GM19455 (cell line): Measurements from ENCODE around the gene IKZF4.
A peak's percentile ranks its signal among the peaks of the same experiment; 100 is the strongest.
"Not testable (repeated sequence)": the region's sequence is repeated elsewhere in the genome, so short reads cannot be mapped to it uniquely, and the experiment has no call there.

Experiments
- ATAC-seq: cut with Tn5 transposase; IDR thresholded peaks from one replicate; pipeline ENCODE4 v1.9.1; 2021; ENCODE audit not compliant: unreplicated experiment

IKZF4 gene

DNA sequence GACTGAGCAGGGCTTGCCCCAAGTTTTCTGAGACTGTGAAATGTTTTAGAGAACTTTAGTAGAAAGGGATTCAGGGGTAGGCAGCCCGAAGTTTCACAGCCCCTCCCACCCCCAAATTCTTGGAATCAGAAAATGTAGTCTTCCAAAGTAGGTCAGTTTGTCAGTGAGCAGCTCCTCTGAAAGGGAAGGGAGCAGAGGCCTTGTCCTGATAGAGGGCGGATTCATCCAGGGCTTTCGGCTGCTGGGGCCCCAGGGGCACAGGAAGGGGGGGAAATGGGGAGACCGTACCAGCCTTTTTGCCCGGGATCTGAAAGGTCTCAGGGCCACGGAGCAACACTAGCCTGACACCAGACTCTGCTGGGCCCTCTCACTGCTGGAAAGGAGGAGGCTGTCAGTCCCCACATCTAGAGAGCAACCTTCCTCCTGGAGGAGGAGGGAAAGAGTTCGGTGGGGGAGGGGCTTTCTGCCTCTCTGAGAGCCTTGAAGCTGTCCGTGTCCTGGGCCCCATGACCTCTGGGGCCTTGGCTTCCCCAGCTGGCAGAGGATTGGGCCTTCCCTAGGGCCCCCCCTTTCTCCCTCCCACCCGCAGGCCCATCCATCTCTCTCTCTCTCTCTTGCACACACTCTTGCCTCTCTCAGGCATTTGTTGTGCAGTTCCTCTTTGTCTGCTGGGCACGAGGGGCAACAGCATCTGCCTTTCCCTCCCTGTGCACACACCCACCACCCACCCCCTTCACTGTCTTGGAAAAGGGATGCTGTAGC, at the start of gene IKZF4:
TSS of gene IKZF4 (plus strand) at position 621 of the 762 bp plus-strand sequence. CDS start 451 bp downstream, outside the sequence.
- no peak for ATAC-seq

DNA sequence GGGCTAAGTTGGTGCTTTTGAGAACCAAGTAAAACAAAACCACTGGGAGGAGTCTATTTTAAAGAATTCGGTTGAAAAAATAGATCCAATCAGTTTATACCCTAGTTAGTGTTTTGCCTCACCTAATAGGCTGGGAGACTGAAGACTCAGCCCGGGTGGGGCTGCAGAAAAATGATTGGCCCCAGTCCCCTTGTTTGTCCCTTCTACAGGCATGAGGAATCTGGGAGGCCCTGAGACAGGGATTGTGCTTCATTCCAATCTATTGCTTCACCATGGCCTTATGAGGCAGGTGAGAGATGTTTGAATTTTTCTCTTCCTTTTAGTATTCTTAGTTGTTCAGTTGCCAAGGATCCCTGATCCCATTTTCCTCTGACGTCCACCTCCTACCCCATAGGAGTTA, 48.8 kb upstream of the IKZF4 start:
- ATAC-seq, result no peak

DNA sequence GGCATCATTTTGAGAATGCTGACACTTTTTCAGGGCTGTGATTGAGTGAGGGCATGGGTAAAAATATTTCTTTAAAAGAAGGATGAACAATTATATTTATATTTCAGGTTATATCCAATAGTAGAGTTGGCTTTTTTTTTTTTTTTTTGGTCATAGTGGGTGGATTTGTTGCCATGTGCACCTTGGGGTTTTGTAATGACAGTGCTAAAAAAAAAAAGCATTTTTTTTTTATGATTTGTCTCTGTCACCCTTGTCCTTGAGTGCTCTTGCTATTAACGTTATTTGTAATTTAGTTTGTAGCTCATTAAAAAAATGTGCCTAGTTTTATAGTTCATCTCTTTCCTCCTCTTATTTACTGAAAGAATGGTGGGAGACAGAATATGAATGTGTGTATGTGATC, 48.4 kb upstream of the IKZF4 start:
- ATAC-seq, result no peak

DNA sequence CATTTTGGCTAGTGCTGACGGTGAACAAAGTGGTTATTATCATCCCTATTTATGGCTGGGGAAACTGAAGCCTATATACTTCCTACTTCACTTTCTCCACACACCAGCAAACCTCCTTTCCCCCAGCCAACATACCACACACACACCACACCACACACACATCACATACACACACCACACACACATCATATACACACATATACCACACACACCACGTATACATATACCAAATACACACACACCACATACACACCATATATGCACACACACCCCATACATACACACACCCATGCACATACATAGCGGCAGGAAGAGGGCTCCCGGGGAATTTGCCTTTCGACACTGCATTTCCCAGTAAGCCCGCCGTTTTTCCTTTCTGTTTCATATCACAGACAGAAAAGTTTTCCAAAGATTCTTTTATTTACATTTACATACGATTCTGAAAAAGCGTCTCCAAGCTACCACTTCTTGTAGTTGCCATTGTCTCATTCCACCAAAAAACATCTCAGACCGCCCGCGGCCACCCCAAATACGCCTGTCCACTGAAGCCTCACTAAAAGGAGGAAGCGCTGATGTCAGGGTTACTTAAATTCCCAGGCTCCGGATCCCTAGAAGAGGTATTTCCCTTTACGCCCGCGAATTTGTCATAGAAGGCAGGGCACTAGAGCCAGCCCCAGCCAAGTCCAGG, 47.8 kb upstream of the IKZF4 start:
- no peak for ATAC-seq

DNA sequence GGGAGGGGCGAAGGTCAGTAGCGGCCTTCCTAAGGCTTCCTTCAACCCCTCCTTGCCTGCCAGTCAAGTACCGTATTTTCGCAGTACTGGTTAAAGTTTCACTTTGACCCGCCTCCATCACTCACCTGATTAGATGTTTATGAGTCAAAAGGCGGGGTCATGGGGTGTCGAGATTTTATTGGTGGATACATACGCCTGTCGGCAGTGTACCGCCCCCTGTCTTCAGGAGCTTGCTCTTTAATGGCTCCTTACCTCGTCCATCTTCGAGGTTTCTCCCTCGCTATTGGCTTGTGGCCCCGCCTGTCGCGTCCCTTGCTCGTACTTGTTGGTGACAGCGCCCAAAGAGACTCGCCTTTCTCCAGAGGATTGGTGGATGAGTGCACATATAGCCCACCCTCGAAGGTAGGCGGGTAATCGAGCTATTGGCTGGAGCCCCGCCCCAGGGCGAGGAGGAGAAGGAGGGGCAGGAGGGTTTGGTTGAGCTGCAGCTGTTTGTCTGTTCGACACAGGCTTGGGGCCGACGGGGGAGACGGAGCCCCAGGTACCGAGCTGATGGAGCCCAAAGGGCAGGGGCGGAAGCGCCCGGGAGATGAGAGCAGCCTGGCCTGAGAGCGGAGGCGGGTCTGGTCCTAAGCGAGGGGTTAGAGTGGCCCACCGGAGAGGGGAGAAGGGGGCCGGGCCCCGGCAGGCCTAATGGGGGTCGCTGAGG, 47.1 kb upstream of the IKZF4 start, which contains the start of gene RAB5B:
TSS of gene RAB5B (plus strand) at position 480 of the 709 bp plus-strand sequence. CDS start 12,883 bp downstream, outside the sequence.
- ATAC-seq, result peak; percentile 96

DNA sequence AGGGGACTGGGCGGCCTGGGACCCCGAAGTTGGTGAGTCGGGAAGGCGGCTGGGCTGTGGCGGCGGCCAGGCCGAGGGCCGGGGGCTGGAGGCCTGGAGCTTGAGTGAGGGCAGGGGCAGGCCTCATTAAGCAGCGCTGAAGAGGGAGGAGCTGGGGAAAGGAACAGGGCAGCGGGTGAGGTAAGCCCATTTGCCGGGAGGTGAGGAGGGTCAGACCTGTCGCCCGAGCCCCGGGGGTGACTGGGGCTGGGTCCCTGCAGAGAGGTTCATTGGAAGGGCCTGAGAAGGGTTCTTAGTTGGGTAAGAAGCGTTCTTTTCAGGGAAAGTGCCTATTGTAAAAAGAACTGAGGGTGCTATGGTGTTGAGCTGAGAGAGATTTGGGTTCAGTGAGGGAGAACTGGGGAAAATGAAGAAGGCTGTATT, 46.5 kb upstream of the IKZF4 start:
- ATAC-seq, result peak; percentile 21

DNA sequence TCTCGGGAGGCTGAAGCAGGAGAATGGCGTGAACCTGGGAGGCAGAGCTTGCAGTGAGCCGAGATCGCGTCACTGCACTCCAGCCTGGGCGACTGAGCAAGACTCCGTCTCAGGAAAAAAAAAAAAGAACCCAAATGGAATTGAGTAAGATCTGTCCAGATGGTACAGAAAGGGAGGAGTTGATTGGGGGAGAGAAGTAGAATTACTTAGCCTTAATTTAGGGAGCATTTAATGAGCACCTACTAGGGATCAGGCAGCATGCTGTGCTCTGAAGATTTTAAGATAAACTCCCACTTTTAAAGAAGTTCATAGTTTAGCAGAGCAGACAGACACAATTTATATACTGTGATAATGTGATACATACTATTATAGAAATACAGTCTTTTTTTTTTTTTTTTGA, 42.5 kb upstream of the IKZF4 start:
- no peak for ATAC-seq

DNA sequence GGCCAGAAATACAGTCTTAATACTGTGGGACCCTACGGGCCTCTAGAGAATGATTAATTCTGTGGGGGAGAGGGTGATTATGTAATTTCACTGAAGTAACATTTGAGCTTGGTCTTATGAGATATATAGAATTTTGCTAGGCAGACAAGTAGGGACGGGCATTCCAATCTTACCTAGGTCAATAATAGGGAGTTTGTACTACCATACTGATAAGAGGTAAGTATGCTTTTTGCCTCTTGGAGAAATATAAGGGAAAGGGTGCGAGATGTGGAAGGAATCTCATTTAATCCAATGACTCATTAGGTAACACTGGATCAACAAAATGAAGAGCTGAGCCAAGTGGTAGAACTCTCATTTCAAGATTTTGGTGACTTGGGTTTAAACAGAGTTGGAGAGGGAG, 41.8 kb upstream of the IKZF4 start:
- ATAC-seq, result no peak

DNA sequence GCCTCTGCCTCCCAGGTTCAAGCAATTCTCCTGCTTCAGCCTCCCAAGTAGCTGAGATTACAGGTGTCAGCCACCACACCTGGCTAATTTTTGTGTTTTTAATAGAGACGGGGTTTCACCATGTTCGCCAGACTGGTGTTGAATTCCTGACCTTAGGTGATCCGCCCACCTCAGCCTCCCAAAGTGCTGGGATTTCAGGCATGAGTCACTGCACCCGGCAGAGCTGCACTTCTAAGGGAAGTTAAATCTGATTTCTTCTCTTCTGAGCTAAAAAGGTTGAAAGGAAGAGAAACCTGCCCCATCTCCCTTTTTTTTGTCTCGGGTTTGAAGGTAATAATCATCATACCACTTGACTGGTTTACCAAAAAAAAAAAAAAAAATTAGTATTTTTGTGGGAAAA, 39.0 kb upstream of the IKZF4 start:
- ATAC-seq, result not testable (repeated sequence)

DNA sequence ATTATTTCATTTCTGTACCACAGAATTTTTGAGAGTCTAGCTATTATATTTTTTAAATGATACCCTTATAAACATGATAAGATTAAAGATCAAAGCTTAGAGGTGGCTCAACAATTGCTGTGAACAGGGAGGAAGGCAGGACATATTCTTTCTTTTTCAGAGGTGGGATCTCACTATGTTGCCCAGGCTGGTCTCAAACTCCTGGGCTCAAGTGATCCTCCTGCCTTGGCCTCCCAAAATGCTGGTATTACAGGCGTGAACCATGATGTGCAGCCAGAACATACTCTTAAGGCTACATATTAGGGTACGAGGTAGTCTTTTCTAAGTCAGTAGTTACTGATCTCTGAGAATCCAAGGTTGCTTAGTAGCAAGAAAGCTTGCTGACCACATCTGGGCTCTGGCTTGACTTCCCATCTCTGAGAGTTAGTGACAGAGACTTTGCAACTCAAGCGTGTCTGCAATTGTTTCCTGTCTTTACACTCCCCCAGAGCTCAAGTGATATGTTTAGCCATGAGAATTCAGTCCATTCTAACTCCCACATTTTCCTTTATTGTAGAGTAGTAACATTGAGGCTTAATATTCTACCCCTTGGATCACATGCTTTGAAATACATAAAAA, 38.4 kb upstream of the IKZF4 start:
- ATAC-seq, result peak; percentile 63

DNA sequence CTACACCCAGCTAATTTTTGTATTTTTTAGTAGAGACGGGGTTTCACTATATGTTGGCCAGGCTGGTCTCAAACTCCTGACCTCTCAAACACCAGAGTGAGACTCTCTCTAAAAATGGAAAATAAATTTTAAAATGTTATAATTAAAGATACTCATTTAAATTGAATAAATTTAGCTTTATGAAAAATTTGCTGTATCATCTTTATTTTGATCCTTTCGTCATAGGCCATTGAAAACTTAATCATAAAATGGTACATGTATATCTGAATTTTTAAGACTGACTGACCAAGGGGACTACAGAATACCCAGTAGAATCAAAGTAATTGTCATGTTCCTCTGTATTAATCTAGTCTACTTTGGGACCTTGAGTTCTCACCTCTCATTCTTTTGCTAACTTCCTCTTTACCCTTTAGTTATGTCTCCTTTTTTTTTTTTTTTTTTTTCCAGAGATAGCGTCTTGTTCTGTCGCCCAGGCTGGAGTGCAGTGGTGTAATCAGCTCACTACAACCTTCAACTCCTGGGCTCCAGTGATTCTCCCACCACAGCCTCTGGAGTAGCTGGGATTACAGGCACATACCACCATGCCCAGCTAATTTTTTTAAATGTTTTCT, 37.5 kb upstream of the IKZF4 start:
- no peak for ATAC-seq

DNA sequence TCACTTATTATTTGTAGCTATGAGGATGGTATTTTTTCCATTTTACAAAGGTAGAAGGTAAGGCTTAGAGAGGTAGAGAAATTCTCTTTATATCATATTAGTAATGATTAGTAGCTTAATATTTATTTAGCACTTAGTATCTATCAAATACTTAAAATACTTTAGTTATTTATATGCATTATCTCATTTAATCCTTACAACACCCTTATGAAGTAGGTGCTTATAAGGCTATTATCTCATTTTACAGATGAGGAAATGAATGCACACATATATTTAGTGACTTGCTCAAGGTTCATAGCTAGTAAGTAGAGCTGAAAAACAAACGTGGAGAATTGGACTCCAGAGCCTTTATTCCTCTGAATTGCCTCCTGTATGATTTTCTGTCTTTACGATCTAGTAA, 36.0 kb upstream of the IKZF4 start:
- ATAC-seq, result no peak

DNA sequence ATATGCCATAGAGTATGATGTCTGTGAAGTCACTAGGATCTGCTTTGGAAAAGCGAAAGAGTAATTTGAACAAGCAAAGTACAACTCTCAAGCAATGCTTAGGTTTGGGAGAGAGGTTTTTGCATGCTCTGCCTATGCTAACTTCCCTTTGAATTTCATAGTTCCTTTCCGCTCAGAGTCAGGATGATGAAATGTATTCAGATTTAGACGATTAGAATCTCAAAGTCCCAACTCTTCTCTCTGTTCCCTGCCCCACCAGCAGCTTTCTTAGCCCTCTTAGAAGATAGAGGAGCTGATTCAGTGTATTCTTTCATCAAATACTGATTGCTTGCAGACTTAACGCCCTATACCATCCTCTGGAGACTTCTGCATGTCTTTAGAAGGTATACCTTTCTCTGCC, 35.5 kb upstream of the IKZF4 start:
- ATAC-seq, result no peak

DNA sequence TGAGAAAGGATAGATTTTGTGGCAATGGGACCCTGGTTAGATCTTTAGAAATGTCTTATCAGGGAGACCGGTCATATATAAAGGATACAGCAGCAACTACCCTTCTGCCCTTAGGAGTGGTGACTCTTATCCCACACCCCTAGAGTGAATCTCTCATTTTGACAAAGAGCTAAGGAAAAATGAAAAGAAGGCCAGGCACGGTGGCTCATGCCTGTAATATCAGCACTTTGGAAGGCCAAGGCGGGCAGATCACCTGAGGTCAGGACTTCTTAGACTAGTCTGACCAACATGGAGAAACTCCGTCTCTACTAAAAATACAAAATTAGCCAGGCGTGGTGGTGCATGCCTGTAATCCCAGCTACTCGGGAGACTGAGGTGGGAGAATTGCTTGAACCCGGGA, 34.9 kb upstream of the IKZF4 start:
- not testable (repeated sequence) for ATAC-seq

DNA sequence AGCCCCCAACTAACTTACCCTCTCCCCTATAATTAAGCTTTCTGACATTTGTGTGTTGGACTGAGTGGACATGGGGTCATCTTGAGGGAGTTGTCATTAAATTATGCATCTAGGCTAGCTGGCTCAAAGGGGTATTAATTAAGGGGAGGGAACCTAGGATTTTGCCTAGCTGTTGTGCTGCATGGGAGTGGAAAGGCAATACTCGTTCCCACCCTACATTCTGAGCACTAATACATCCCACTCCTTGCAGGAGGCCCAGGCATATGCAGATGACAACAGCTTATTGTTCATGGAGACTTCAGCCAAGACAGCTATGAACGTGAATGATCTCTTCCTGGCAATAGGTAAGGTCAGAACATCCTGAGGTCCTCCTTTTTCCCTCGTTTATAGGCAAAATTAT, 29.7 kb upstream of the IKZF4 start:
- no peak for ATAC-seq

DNA sequence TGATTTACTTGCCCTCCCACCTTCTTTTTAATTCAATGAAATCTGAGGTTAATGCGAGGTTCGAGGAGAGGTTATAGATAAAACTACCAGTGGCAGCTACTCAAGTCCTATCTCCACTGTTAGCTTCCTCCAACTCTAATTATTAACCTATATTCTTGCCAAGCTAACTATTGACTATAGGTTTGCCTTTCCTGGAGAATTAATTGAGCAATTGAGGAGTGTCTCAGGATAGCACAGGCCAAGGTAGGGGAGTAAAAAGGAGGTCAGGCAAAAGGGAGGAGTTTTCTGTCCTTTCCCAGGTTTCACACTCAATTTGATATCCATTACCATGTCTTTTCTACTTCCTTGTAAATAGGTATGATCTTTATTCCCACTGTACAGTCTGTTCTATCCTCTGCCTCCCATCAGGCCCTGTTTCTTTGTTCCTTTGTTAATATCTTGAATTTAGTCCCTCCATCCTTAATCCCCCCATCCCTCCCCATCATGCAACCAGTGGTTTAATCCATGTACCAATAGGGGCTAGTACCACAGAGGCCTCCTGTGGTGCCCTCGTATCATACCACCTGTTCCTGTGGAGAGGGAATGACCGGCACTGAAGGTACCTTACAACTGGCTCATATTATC, 27.5 kb upstream of the IKZF4 start:
- ATAC-seq, result no peak

DNA sequence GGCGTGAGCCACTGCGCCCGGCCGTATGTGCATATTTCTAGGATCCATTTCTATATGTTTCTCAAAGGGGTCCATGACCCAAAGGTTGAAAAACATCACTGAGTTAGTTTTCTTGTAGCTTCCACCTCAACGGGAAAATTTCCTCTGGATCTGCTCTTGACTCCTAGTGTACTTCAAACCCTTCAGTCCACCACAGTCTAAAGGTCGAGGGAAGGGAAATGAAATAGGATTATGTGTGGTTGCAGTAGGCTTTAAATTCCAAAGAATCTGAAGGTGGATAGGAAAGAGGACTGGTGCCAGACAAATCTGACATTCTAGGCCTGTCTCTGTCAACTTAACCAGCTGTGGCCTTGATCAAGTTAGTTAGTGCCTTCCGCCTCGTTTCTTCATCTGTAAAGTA, 25.5 kb upstream of the IKZF4 start:
- ATAC-seq, result no peak

DNA sequence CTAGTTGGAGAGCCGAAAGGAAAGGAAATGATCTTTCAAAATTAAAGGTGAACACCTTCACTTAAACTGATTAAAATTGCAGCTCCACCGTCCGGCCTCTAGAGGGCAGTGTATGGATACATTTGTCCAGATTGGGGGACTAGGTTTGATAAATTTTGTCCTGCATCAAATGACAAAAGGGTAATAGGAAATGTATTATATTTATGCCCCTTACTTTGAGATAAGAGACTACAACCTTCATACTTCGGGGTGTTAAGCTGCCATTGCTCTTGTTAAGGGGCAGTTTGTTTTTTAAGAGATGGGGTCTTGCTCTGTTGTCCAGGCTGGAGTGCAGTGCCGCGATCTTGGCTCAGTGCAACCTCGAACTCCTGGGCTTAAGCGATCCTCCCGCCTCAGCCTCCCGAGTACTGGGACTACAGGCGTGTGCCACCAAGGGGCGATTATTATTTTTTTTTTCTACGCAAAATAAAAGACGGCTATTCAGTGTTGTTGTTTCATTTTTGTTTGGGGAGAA, 24.6 kb upstream of the IKZF4 start:
- no peak for ATAC-seq

DNA sequence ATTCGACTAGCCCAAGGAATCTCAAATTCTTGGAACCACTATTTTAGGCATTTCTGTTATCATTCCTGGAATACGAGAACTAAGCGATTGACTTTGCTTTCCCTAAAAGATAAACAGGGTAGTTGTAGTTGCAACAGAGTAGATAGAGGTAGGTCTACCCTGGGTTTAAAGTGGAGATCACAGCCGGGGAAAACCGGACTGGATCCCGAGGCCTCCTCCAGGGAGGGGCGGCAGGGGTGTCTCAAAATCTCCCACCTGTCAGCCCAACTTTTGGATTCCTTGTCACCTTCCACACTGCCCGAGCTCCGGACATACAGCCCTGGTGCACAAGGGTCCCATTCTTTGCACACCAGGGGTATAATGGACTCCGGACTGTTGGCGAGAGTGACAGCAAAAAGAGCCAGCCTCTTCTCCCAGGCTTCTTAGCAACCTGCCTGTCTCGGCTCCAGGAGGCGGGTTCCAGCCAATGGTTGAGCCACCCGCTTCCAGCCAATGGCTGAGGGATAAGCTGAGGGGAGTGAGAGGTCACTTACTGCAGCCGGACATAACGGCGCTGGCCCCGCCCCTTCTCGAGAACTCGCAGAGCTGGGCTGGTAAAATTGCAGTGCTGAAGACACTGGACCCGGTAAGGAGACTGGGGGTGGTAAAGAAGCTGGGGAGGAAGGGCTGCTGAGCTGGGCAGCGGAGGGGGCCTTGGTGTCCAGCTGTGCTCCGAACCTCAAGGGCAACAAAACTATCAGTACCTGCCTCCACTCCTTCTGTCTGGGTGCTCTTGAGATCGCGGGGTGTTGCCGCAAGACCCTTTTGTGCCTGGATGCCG, 23.9 kb upstream of the IKZF4 start, which contains the start of gene SUOX:
TSS of gene SUOX (plus strand) at position 562 of the 820 bp plus-strand sequence. CDS start 4,946 bp downstream, outside the sequence.
- ATAC-seq, result peak; percentile 98
